ENCODE results near the gene HNRNPA3.

- TF ChIP-seq CTCF (IDR thresholded peaks at IDR 0.05): no peak
- TF ChIP-seq NR2C2 (CRISPR knock-in tag; IDR thresholded peaks at IDR 0.05): no peak
- no peak for TF ChIP-seq MAX (CRISPR knock-in tag; IDR thresholded peaks at IDR 0.05)
- TF ChIP-seq TCF7 (CRISPR knock-in tag; IDR thresholded peaks at IDR 0.05; ENCODE audit: low read depth): no peak
- TF ChIP-seq ZMAT4 (CRISPR knock-in tag; IDR thresholded peaks at IDR 0.05): no peak
Observed at GRCh38 chr2:177256695-177257094, 44.1 kb downstream of the HNRNPA3 start.

Measured in WTC11 (cell line).